Measurements from ENCODE around the gene TMEM131L.

Gene TMEM131L

DNA sequence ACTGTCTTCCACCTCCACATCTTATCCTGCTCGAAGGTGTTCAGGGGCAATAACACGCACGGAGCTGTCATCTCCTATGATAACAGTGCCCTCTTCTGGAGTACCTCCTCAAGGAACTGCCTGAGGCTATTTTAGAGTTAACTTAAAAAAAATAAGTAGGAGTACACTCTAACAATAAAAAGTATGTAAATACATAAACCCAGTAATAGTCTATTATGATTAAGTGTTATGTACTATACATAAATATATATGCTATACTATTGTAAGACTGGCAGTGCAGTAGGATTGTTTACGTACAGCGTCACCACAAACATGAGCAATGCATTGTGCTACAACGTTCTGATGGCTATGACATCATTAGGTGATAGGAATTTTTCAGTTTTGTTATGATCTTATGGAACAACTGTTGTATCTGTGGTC is 183.4 kb downstream of the TMEM131L start:
- ChIA-PET CTCF (interaction anchor here (0.7 kb wide), 2 partner anchors 15 to 62 kb away, joined by 3 to 4 read pairs; no protein-coding TSS in a partner anchor), POLR2A (ENCODE audit: low non-redundant PET) (no interaction called here)
- TF ChIP-seq, protein P1, sequence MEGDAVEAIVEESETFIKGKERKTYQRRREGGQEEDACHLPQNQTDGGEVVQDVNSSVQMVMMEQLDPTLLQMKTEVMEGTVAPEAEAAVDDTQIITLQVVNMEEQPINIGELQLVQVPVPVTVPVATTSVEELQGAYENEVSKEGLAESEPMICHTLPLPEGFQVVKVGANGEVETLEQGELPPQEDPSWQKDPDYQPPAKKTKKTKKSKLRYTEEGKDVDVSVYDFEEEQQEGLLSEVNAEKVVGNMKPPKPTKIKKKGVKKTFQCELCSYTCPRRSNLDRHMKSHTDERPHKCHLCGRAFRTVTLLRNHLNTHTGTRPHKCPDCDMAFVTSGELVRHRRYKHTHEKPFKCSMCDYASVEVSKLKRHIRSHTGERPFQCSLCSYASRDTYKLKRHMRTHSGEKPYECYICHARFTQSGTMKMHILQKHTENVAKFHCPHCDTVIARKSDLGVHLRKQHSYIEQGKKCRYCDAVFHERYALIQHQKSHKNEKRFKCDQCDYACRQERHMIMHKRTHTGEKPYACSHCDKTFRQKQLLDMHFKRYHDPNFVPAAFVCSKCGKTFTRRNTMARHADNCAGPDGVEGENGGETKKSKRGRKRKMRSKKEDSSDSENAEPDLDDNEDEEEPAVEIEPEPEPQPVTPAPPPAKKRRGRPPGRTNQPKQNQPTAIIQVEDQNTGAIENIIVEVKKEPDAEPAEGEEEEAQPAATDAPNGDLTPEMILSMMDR (conservative IDR thresholded peaks at IDR 0.05; ENCODE audit: low read depth): no peak

DNA sequence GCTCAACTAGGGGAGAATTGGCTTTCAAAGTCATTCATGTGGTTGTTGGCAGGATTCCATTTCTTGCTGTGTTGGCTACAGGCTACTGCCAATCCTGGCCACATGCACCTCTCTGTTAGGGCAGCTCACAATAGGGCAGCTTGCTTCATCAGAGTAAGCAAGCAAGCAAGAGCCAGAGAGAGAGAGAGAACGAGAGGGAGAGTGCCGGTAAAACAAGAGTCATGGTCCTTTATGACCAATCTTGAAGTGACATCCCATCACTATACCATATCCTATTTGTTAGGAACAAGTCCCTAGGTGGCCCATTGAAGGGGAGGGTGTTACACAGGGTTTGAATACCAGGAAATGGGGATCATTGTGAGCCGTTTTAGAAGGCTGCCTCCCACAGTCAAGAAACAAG is 185.0 kb downstream of the TMEM131L start:
- no peak for DNase-seq (ENCODE audit: low spot score)
- no peak overlapping the region for H3K27ac ChIP-seq
- TF ChIP-seq, protein P1 (conservative IDR thresholded peaks at IDR 0.05; ENCODE audit: low read depth): no peak
- ChIA-PET CTCF (no interaction called here), POLR2A (ENCODE audit: low non-redundant PET) (no interaction called here)

More for the DNA sequence above, 183.4 kb downstream of the TMEM131L start:
- no peak overlapping the region for H3K27ac ChIP-seq
- DNase-seq (ENCODE audit: low spot score): no peak

DNA sequence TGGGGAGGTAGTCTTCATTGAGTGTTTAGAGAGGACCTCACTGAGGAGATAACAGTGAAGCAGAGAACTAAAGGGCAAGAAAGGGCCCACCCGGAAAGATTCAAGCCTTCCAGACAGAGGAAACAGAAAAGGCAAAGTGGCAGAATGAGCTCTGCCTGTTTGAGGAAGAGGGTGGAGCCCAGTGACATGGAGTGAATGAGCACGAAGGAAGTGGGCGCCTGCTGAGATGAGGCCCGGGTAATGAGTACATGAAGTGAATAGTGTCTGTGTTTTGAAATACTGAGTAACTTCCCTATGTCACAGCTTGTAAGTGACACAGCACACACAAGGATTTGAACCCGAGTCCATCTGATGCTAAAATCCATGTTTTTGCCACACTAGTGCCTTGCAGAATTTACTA is 185.4 kb downstream of the TMEM131L start:
- no peak for DNase-seq (ENCODE audit: low spot score)
- ChIA-PET CTCF (no interaction called here), POLR2A (ENCODE audit: low non-redundant PET) (no interaction called here)
- H3K27ac ChIP-seq: peak overlapping the region; percentile 19; the same call in 1 of the 2 replicates
- TF ChIP-seq, protein P1 (conservative IDR thresholded peaks at IDR 0.05; ENCODE audit: low read depth): no peak

DNA sequence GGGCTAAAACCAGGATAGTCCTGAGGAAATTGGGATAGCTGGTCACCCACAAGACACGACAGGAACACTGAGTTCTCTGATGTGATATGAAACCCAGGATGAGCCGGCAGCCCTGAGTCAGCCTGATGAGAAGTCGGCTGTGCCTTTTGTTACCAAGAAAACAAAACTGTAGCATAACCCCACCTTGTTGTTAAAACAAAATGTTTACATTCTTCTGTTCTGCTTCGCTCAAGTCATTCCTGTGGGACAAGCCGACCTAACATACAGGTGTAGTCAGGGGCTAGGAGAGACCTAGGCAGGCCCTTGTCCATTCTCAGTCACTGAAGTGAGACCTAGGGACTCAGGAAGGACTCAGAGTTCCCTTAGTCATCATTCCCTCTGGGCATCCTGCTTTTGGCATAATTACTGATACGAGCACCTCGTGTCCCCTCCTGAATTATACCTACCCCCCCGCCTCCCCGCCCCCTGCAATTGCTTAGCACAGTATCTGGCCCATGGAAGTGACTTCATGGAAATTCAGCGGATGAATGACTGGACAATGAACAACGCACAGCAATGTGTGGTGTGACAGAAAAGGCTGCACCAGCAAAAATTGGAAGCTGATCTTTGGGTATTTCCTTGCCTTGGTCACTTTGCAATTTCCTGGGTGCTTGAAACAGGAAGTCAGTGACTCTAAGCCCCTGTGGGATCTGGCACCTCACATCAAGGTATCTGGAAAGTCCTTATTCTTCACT is 186.1 kb downstream of the TMEM131L start:
- peak overlapping the region; percentile 19; the same call in 1 of the 2 replicates for H3K27ac ChIP-seq
- TF ChIP-seq, protein P1 (conservative IDR thresholded peaks at IDR 0.05; ENCODE audit: low read depth): no peak
- CTCF ChIA-PET: interaction anchor here (1.4 kb wide), 1 partner anchor 9 kb away, joined by 4 read pairs; no protein-coding TSS in a partner anchor
- DNase-seq (ENCODE audit: low spot score): peak; percentile 22
- POLR2A ChIA-PET (ENCODE audit: low non-redundant PET): no interaction called here

DNA sequence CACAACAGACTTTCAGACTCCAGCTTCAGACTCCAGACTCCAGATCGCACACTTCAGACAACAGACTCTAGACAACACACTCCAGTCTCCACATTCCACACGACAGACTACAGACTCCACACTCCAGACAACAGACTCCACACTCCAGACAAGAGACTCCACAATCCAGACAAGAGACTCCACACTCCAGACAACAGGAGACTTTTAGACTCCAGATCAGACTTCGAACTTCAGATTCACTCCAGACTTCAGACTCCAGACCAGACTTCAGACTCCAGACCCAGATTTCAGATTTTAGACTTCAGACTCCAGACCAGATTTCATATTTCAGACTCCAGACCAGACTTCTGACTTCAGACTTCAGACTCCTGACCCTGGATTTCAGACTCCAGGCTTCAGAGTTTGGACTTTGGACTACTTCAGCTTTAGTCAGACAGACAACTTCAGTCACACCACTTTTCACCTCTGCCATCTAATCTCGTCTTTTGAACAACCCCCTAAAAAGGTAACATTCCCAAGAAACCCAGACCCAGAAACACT is 188.9 kb downstream of the TMEM131L start:
- ChIA-PET CTCF (no interaction called here), POLR2A (ENCODE audit: low non-redundant PET) (no interaction called here)
- DNase-seq (ENCODE audit: low spot score): no peak
- TF ChIP-seq, protein P1 (conservative IDR thresholded peaks at IDR 0.05; ENCODE audit: low read depth): no peak
- H3K27ac ChIP-seq: no peak overlapping the region

DNA sequence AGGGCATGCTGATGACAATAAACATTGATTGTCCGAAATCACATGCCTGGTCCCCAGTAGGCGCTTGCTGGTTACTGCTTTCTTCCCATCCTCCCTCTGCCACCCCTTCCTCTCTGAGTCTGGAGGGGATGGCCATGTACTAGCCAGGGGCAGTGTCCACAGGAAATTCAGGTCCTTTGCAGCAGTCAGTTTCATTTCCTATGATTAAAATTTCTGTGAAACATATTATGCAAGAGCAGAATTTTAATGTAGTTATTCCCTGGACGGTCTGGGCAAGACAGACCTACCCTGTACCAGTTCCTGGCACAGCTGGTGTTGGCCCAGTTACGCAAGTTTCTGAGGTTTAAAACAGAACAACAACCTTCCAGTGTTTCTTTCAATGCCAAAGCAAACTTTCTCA is 189.8 kb downstream of the TMEM131L start:
- ChIA-PET CTCF (no interaction called here), POLR2A (ENCODE audit: low non-redundant PET) (no interaction called here)
- DNase-seq (ENCODE audit: low spot score): no peak
- peak overlapping the region; percentile 67 for H3K27ac ChIP-seq
- TF ChIP-seq, protein P1 (conservative IDR thresholded peaks at IDR 0.05; ENCODE audit: low read depth): no peak

Measured in RWPE1 (cell line).